Muscle layer of colon (tissue), 2 donors: ENCODE data around the gene PICALM.
"Not testable (repeated sequence)": the region's sequence is repeated elsewhere in the genome, so short reads cannot be mapped to it uniquely, and the experiment has no call there.

Experiments used
- H3K27ac ChIP-seq: one replicate; pipeline ENCODE4 v1.7.0; 2013; ENCODE audit warnings: low read depth, mild to moderate bottlenecking, low read length, moderate library complexity
- H3K27me3 ChIP-seq, 2 donors: one replicate each; pipeline ENCODE4 v1.7.0; 2013; ENCODE audit warnings: low read length in 2 of 2, mild to moderate bottlenecking in 2 of 2; ENCODE audit not compliant: insufficient read depth in 2 of 2, control insufficient read depth in 1 of 2
- H3K36me3 ChIP-seq: one replicate; pipeline ENCODE4 v1.7.0; 2013; ENCODE audit warnings: mild to moderate bottlenecking, low read length; ENCODE audit not compliant: insufficient read depth
- H3K4me1 ChIP-seq: one replicate; pipeline ENCODE4 v1.7.0; 2013; ENCODE audit warnings: mild to moderate bottlenecking, low read length; ENCODE audit not compliant: insufficient read depth
- H3K4me3 ChIP-seq, 2 donors: one replicate each; pipeline ENCODE4 v1.7.0; 2013; ENCODE audit warnings: low read length in 2 of 2, low read depth in 1 of 2, mild to moderate bottlenecking in 1 of 2, moderate library complexity in 1 of 2
- H3K9ac ChIP-seq: one replicate; pipeline ENCODE4 v1.7.0; 2013; ENCODE audit warnings: low read length
- H3K9me3 ChIP-seq: one replicate; pipeline ENCODE4 v1.7.0; 2013; ENCODE audit warnings: mild to moderate bottlenecking, low read length
- donor health status: abdominal sarcoma.
- donor health status: Adenocarcinoma of cecum.

The PICALM gene, protein sequence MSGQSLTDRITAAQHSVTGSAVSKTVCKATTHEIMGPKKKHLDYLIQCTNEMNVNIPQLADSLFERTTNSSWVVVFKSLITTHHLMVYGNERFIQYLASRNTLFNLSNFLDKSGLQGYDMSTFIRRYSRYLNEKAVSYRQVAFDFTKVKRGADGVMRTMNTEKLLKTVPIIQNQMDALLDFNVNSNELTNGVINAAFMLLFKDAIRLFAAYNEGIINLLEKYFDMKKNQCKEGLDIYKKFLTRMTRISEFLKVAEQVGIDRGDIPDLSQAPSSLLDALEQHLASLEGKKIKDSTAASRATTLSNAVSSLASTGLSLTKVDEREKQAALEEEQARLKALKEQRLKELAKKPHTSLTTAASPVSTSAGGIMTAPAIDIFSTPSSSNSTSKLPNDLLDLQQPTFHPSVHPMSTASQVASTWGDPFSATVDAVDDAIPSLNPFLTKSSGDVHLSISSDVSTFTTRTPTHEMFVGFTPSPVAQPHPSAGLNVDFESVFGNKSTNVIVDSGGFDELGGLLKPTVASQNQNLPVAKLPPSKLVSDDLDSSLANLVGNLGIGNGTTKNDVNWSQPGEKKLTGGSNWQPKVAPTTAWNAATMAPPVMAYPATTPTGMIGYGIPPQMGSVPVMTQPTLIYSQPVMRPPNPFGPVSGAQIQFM

GRCh38 chr11:86068951-86069407 lies at the start of gene PICALM:
TSS of gene PICALM (minus strand) at chr11:86069084. CDS start at chr11:86068780, 304 bp downstream.
- H3K36me3 ChIP-seq, result no peaks in the 10 kb centered on the region
- no peaks in the 10 kb centered on the region for H3K9me3 ChIP-seq
- H3K27me3 ChIP-seq, result no peaks in the 10 kb centered on the region
- peaks cover 30% of the 10 kb centered on the region for H3K4me1 ChIP-seq
- peak within 1 kb of the TSS; percentile 72 to 95 for H3K4me3 ChIP-seq
- peak within 1 kb of the TSS; percentile 95 for H3K27ac ChIP-seq
- H3K9ac ChIP-seq, result peak within 1 kb of the TSS; percentile 85

DNA sequence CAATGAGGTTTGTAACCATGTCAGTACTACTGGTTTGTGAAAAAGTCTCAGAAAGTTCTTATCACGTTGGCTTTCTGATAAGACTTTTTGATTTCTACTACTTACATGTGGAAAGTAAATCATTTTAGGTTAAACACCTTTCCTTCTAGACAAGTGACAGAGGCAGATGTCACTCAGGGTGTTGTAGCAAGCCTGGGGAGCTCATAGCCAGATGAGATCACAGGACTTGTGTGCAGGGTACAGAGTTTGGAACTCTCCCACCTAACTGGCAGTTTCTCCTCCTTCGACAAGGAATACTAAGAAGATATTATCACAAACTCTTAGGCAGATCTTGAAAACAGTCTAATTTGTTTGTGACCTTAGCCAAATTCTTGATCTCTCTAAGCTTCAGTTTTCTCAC lies 49.4 kb upstream of the PICALM start:
- H3K4me3 ChIP-seq, result no peak overlapping the region
- H3K36me3 ChIP-seq, result no peaks in the 10 kb centered on the region
- peaks cover 33% of the 10 kb centered on the region for H3K4me1 ChIP-seq
- no peak overlapping the region for H3K9ac ChIP-seq
- no peak overlapping the region for H3K27ac ChIP-seq
- no peaks in the 10 kb centered on the region for H3K9me3 ChIP-seq
- H3K27me3 ChIP-seq, result no peaks in the 10 kb centered on the region

DNA sequence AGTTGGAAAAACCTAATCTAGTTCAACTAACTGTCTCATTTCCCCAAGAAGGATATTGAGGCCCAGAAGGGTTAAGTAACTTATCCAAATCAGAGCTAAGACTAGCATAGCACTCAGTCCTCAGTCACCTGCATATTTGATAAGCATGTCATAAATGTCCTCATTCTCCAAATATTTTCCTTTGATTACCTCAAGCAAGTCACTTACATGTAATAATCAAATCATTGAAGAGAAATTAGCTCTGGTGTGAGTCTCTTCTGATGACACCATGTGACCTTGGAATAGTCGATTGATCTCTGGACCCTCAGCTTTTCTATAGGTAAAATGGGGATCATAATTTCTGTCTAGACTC lies 48.8 kb upstream of the PICALM start:
- Histone ChIP-seq H3K36me3 (no peaks in the 10 kb centered on the region), H3K27ac (no peak overlapping the region)

GRCh38 chr11:86117001-86117711 lies 48.3 kb upstream of the PICALM start:
- Histone ChIP-seq H3K4me1 (peaks cover 33% of the 10 kb centered on the region), H3K9ac (no peak overlapping the region), H3K36me3 (no peaks in the 10 kb centered on the region), H3K27me3 (no peaks in the 10 kb centered on the region), H3K4me3 (no peak overlapping the region), H3K27ac (no peak overlapping the region), H3K9me3 (no peaks in the 10 kb centered on the region)

More for the DNA sequence above, 48.8 kb upstream of the PICALM start:
- H3K9ac ChIP-seq, result no peak overlapping the region
- H3K4me3 ChIP-seq, result no peak overlapping the region
- H3K9me3 ChIP-seq, result no peaks in the 10 kb centered on the region
- H3K4me1 ChIP-seq, result peaks cover 33% of the 10 kb centered on the region
- H3K27me3 ChIP-seq, result no peaks in the 10 kb centered on the region

- Histone ChIP-seq H3K9ac (no peak overlapping the region), H3K4me3 (no peak overlapping the region), H3K9me3 (no peaks in the 10 kb centered on the region), H3K27ac (no peak overlapping the region), H3K27me3 (no peaks in the 10 kb centered on the region), H3K4me1 (peaks cover 33% of the 10 kb centered on the region), H3K36me3 (no peaks in the 10 kb centered on the region)
Observed at GRCh38 chr11:86116386-86116726, 47.5 kb upstream of the PICALM start.

- Histone ChIP-seq H3K9me3 (no peaks in the 10 kb centered on the region), H3K9ac (no peak overlapping the region), H3K27ac (no peak overlapping the region), H3K36me3 (no peaks in the 10 kb centered on the region), H3K27me3 (no peaks in the 10 kb centered on the region), H3K4me3 (no peak overlapping the region), H3K4me1 (peaks cover 33% of the 10 kb centered on the region)
Observed at GRCh38 chr11:86115542-86116385, 46.9 kb upstream of the PICALM start.

- Histone ChIP-seq H3K9me3 (no peaks in the 10 kb centered on the region), H3K36me3 (no peaks in the 10 kb centered on the region), H3K9ac (no peak overlapping the region), H3K27me3 (no peaks in the 10 kb centered on the region), H3K27ac (no peak overlapping the region), H3K4me3 (no peak overlapping the region), H3K4me1 (no peaks in the 10 kb centered on the region)
Observed at GRCh38 chr11:86108890-86109638, 40.2 kb upstream of the PICALM start.

GRCh38 chr11:86108191-86108590 lies 39.3 kb upstream of the PICALM start:
- Histone ChIP-seq H3K27me3 (no peaks in the 10 kb centered on the region), H3K9me3 (no peaks in the 10 kb centered on the region), H3K27ac (no peak overlapping the region), H3K4me3 (no peak overlapping the region), H3K36me3 (no peaks in the 10 kb centered on the region), H3K4me1 (no peaks in the 10 kb centered on the region), H3K9ac (no peak overlapping the region)

DNA sequence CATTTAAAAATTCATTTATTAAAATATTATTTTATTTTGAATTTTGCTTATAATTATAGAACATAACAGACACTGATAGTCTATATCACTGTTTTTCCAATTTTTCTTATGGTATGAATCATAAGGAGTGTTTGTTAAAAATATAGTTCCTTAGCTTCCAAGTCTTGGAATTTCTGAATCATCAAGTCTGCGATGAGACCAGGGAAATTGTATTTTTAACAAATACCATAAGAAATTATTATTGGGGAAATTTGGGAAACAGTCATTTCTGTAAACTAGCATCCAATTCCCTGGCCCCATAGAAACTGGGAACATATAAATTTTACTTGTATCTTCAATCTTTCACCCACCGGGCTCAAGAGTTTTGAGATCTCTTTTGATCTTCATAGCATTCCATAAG lies 38.0 kb upstream of the PICALM start:
- Histone ChIP-seq H3K27ac (no peak overlapping the region), H3K4me3 (no peak overlapping the region), H3K9me3 (no peaks in the 10 kb centered on the region), H3K27me3 (no peaks in the 10 kb centered on the region), H3K9ac (no peak overlapping the region), H3K4me1 (no peaks in the 10 kb centered on the region), H3K36me3 (no peaks in the 10 kb centered on the region)

GRCh38 chr11:86106031-86106430 lies 37.1 kb upstream of the PICALM start:
- not testable (repeated sequence) for H3K4me1 ChIP-seq, H3K27me3 ChIP-seq, H3K36me3 ChIP-seq, H3K9me3 ChIP-seq, H3K9ac ChIP-seq, H3K27ac ChIP-seq, H3K4me3 ChIP-seq
